Measurements from ENCODE around the gene SETBP1.

SETBP1 gene

DNA sequence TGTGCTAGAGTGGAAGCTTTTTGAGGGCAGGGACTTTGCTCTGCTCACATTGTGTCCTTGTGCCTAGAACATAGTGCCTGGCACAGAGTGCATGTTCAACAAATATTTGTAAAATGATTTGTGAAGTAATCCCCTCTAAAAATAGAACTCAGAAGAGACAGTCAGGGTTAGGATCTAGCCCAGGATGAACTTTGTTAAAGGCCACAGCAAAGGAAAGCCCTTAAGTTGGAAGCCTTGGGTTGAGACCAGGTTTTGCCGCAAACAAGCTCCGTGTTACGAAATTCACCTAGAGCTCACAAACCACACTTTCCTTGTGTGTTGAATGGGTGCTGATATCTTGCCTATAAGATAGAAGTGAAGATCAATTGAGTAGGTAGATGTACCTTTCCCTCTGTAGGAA, 84.2 kb downstream of the SETBP1 start:
- ChIA-PET CTCF (interaction anchor here (0.5 to 0.7 kb wide), 2 partner anchors 77 to 1160 kb away, joined by 3 to 4 read pairs; no protein-coding TSS in a partner anchor), POLR2A (no interaction called here)
- H3K36me3 ChIP-seq (ENCODE audit: control insufficient read depth in 2 of 2, insufficient read depth in 1 of 2, low read length in 2 of 2): no peaks in the 10 kb centered on the region
- H3K4me3 ChIP-seq (ENCODE audit: low read depth, low read length): no peak overlapping the region
- no peak overlapping the region for H3K27ac ChIP-seq (ENCODE audit: extremely low read depth, low read depth, low read length)
- no peaks in the 10 kb centered on the region for H3K4me1 ChIP-seq (ENCODE audit: control insufficient read depth, insufficient read depth, low read length)
- TF ChIP-seq ZNF175 (tag by site-specific recombination; IDR thresholded peaks at IDR 0.05) (no peak), FEZF1 (tag by site-specific recombination; IDR thresholded peaks at IDR 0.05) (no peak), ZSCAN16 (tag by site-specific recombination; IDR thresholded peaks at IDR 0.05) (no peak), ZNF184 (tag by site-specific recombination; IDR thresholded peaks at IDR 0.05) (no peak)
- TF ChIP-seq, protein P1, sequence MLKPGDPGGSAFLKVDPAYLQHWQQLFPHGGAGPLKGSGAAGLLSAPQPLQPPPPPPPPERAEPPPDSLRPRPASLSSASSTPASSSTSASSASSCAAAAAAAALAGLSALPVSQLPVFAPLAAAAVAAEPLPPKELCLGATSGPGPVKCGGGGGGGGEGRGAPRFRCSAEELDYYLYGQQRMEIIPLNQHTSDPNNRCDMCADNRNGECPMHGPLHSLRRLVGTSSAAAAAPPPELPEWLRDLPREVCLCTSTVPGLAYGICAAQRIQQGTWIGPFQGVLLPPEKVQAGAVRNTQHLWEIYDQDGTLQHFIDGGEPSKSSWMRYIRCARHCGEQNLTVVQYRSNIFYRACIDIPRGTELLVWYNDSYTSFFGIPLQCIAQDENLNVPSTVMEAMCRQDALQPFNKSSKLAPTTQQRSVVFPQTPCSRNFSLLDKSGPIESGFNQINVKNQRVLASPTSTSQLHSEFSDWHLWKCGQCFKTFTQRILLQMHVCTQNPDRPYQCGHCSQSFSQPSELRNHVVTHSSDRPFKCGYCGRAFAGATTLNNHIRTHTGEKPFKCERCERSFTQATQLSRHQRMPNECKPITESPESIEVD (tag by site-specific recombination; IDR thresholded peaks at IDR 0.05): no peak
- no peaks in the 10 kb centered on the region for H3K9me3 ChIP-seq (ENCODE audit: control insufficient read depth, insufficient read depth, low read depth, low read length)

DNA sequence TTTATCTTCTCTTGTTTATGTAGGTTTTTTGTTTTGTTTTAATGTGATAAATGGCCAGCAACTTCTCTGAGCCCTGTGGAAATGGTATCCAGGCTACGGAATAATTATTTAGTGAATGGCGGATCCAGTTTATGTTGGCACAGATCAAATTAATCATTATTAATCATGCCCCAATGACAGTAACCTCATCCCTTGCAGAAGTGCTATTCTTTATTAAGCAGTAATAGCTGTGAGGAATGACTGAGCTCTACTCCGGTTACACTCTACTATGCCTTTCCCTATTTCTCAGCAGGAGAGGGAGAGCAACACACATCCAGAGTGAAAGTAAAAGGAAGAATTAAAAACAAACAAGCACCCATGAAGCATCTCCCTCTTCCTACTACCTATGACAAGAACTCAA, 84.8 kb downstream of the SETBP1 start:
- no peak for TF ChIP-seq ZNF335 (tag by site-specific recombination; conservative IDR thresholded peaks at IDR 0.05)
- no peak for TF ChIP-seq ZNF585B (tag by site-specific recombination; IDR thresholded peaks at IDR 0.05)
- no peak for TF ChIP-seq ZNF157 (tag by site-specific recombination; IDR thresholded peaks at IDR 0.05)
- TF ChIP-seq GLIS2 (tag by site-specific recombination; IDR thresholded peaks at IDR 0.05): no peak
- TF ChIP-seq, protein P2, sequence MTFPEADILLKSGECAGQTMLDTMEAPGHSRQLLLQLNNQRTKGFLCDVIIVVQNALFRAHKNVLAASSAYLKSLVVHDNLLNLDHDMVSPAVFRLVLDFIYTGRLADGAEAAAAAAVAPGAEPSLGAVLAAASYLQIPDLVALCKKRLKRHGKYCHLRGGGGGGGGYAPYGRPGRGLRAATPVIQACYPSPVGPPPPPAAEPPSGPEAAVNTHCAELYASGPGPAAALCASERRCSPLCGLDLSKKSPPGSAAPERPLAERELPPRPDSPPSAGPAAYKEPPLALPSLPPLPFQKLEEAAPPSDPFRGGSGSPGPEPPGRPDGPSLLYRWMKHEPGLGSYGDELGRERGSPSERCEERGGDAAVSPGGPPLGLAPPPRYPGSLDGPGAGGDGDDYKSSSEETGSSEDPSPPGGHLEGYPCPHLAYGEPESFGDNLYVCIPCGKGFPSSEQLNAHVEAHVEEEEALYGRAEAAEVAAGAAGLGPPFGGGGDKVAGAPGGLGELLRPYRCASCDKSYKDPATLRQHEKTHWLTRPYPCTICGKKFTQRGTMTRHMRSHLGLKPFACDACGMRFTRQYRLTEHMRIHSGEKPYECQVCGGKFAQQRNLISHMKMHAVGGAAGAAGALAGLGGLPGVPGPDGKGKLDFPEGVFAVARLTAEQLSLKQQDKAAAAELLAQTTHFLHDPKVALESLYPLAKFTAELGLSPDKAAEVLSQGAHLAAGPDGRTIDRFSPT (tag by site-specific recombination; IDR thresholded peaks at IDR 0.05): no peak
- no peak for TF ChIP-seq ZNF701 (tag by site-specific recombination; IDR thresholded peaks at IDR 0.05)
- no peak for TF ChIP-seq PRDM1 (tag by site-specific recombination; IDR thresholded peaks at IDR 0.05)
- TF ChIP-seq ZEB2 (tag by site-specific recombination; IDR thresholded peaks at IDR 0.05): no peak
- TF ChIP-seq, protein P1 (tag by site-specific recombination; IDR thresholded peaks at IDR 0.05): no peak
- no peak for TF ChIP-seq OVOL3 (tag by site-specific recombination; IDR thresholded peaks at IDR 0.05)
- no peak for TF ChIP-seq ZNF791 (tag by site-specific recombination; IDR thresholded peaks at IDR 0.05)
- TF ChIP-seq ZNF558 (tag by site-specific recombination; IDR thresholded peaks at IDR 0.05): no peak
- no peak for TF ChIP-seq REPIN1 (tag by site-specific recombination; IDR thresholded peaks at IDR 0.05; ENCODE audit: low read depth)
- no peak for TF ChIP-seq ZNF266 (tag by site-specific recombination; IDR thresholded peaks at IDR 0.05; ENCODE audit: low read depth)
- no peak for TF ChIP-seq ZNF394 (tag by site-specific recombination; IDR thresholded peaks at IDR 0.05; ENCODE audit: borderline replicate concordance)
- no peak for TF ChIP-seq ZNF24 (tag by site-specific recombination; IDR thresholded peaks at IDR 0.05)
- TF ChIP-seq ZBTB48 (tag by site-specific recombination; IDR thresholded peaks at IDR 0.05): no peak
- no peak for TF ChIP-seq ZNF837 (tag by site-specific recombination; IDR thresholded peaks at IDR 0.05)
- no peak for TF ChIP-seq ZNF777 (tag by site-specific recombination; IDR thresholded peaks at IDR 0.05; ENCODE audit: borderline replicate concordance)
- TF ChIP-seq ZNF654 (tag by site-specific recombination; IDR thresholded peaks at IDR 0.05; ENCODE audit: low read depth): no peak
- Histone ChIP-seq H3K36me3 (ENCODE audit: control insufficient read depth in 2 of 2, insufficient read depth in 1 of 2, low read length in 2 of 2) (no peaks in the 10 kb centered on the region), H3K9me3 (ENCODE audit: control insufficient read depth, insufficient read depth, low read depth, low read length) (no peaks in the 10 kb centered on the region), H3K4me1 (ENCODE audit: control insufficient read depth, insufficient read depth, low read length) (no peaks in the 10 kb centered on the region), H3K27ac (ENCODE audit: extremely low read depth, low read depth, low read length) (no peak overlapping the region), H3K4me3 (ENCODE audit: low read depth, low read length) (no peak overlapping the region)
- ChIA-PET CTCF (interaction anchor here (0.7 kb wide), 1 partner anchor 76 kb away, joined by 4 read pairs; no protein-coding TSS in a partner anchor), POLR2A (no interaction called here)
